ENCODE measurements around the gene CHCHD6. TPM values are rescaled to one million over a fixed set of nuclear protein-coding genes. Genes with fewer than 3 reads are reported as not detected.
A peak's percentile ranks its signal among the peaks of the same experiment; 100 is the strongest.

The CHCHD6 gene
- total and polyA plus RNA-seq, 12 donors, result 5.2 to 27.0 (median 10.2) TPM

DNA sequence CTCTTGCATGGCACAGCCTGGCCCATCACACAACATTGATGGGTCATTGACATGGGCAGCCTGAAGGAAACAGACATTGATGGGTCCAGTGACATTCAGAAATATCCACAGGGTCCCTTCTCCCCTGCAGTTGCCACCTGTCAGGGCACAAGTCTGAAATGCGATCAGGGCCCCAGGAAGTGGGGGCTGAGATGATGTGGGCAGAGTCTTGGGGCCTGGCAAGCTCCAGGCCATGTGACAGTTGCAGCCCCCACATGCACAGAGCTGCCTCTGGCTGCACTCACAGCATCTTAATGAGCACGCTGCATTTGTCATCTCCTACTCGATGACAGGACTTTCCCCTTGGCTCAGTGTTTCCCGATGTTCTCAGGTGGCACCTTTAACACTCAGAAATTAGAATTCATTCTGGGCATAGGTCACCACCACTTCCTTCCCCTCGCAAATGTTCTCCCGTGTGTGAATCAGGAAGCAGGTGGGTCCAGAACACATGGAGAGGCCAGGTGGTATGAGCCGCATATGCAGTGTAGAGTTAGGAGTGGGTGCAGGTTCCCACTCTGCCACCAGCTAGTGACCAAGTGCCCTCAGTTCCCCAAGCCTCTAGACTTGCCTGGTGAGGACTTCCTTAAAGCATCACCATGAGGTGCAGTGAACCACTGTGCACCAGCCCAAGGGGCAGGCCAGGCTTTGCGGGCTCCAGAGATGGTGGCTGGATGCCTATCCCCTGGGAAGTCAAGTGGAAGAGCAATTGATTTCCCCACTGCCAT lies 47.5 kb upstream of the CHCHD6 start:
- Histone ChIP-seq H3K4me3 (no peak overlapping the region), H3K4me1 (peaks cover 0 to 18% (median 10%) of the 10 kb centered on the region in 9 donors), H3K27me3 (peaks cover 0 to 35% (median 4%) of the 10 kb centered on the region in 7 donors), H3K36me3 (no peaks in the 10 kb centered on the region), H3K9me3 (no peaks in the 10 kb centered on the region), H3K27ac (no peak overlapping the region)
- DNase-seq (no peak), ATAC-seq (no peak)
- TF ChIP-seq, protein P1, sequence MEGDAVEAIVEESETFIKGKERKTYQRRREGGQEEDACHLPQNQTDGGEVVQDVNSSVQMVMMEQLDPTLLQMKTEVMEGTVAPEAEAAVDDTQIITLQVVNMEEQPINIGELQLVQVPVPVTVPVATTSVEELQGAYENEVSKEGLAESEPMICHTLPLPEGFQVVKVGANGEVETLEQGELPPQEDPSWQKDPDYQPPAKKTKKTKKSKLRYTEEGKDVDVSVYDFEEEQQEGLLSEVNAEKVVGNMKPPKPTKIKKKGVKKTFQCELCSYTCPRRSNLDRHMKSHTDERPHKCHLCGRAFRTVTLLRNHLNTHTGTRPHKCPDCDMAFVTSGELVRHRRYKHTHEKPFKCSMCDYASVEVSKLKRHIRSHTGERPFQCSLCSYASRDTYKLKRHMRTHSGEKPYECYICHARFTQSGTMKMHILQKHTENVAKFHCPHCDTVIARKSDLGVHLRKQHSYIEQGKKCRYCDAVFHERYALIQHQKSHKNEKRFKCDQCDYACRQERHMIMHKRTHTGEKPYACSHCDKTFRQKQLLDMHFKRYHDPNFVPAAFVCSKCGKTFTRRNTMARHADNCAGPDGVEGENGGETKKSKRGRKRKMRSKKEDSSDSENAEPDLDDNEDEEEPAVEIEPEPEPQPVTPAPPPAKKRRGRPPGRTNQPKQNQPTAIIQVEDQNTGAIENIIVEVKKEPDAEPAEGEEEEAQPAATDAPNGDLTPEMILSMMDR (IDR thresholded peaks at IDR 0.05), result no peak
- intact Hi-C loops (cut with DNase I), result no loop called here
- 72 to 79% methylated on average over 8 of the region's 8 CpGs for WGBS, 2 donors

DNA sequence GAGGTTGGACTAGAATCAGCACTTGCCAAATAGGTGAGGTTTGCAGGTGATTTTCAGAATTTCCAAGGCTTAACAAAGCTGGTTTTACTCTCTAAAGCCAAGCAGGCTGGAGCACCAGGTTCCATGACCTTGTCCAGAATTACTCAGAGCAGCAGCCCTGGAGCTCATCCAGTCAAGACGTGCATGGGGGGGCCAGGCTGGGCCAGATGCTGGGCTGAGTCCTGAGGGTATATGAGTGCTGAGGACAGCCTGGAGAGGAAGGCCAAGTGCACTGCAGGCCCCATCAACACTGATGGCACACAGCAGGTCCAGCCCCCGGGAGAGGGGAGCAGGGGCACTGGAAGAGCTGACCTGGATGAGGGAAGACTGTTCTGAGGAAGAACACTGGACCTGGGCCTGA lies 46.1 kb upstream of the CHCHD6 start:
- TF ChIP-seq, protein P1 (IDR thresholded peaks at IDR 0.05), result no peak
- Histone ChIP-seq H3K27me3 (peaks cover 0 to 35% (median 15%) of the 10 kb centered on the region in 7 donors), H3K4me1 (peaks cover 0 to 18% (median 10%) of the 10 kb centered on the region in 9 donors), H3K9me3 (no peaks in the 10 kb centered on the region), H3K27ac (no peak overlapping the region), H3K4me3 (no peak overlapping the region), H3K36me3 (no peaks in the 10 kb centered on the region)
- ATAC-seq (no peak), DNase-seq (no peak)
- WGBS, 2 donors, result 66% methylated on average over 2 of the region's 2 CpGs
- intact Hi-C loops (cut with DNase I), result no loop called here

DNA sequence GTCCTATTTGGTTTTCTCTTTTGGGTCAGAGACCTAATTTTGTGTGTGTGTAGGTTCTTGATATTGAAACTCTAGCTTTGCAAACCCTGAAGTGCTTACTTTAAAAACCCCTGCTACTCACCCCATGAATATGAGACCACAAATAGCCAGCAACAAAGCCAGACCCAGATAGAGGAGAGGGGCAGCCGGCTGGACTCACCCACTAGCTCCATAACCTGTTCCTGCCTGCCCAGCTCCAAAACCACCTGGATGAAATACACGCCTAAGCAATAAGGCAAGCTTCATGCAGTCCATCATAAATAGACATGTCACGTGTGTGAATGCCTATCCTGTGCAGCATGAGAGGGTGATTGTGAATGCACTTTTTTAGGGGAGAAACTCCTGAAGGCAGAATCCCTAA lies 45.5 kb upstream of the CHCHD6 start:
- intact Hi-C loops (cut with DNase I), result no loop called here
- H3K27ac ChIP-seq, result no peak overlapping the region
- 89 to 93% methylated on average over 3 of the region's 3 CpGs for WGBS, 2 donors
- no peaks in the 10 kb centered on the region for H3K9me3 ChIP-seq
- no peaks in the 10 kb centered on the region for H3K36me3 ChIP-seq
- DNase-seq (no peak), ATAC-seq (no peak)
- H3K4me1 ChIP-seq, result peaks cover 0 to 14% (median 8%) of the 10 kb centered on the region in 9 donors
- TF ChIP-seq, protein P1 (IDR thresholded peaks at IDR 0.05), result no peak
- H3K4me3 ChIP-seq, result no peak overlapping the region
- H3K27me3 ChIP-seq, result peaks cover 0 to 30% (median 15%) of the 10 kb centered on the region in 7 donors

DNA sequence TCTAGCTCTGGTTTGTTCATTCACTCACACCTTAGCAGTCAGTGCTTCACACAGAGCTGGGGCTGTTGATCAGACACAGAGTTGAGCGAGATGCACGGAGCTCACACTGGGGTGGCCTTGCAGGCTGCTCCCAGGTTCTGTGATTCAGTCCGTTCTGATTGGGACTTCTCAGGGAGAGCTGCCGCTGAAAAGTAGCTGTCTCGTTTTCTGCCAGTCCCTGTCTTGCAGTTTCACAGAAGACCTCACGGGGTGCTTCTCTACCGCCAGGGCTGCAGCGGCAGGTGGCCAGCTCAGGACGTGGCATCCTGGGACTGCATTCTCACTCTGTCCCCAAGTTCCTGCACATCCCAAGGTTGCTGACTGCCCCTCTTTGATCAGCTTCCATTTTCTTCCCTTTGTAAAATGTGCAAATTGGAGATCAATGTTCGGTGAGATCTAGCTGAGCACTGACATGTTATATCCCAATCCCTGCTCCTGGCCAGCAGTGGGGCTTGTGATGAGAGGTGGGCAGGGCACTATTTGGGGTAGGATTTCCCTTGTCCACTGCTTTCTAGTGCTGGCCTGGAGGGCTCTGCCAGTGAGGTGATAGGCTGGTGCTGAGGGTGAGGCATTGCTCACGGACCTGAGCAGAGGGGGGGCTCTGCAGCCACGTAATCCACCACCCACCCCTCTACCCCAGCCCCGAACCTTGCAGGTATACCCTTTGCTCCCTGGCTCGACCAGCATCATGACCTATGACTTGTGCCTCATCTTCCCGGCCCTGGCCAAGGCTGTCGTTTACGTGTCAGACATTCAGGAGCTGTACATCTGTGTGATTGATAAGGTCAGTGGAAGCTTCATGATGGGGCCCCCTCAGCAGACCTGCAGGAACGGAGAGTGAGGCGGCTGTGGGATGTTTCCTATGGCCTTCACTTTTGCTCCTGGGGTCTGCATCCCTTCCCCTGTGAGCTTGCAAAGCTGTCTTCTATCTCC lies 43.8 kb upstream of the CHCHD6 start:
- ATAC-seq, result no peak
- no peak for DNase-seq
- Histone ChIP-seq H3K27ac (no peak overlapping the region), H3K27me3 (peaks cover 0 to 32% (median 15%) of the 10 kb centered on the region in 7 donors), H3K4me3 (no peak overlapping the region), H3K9me3 (no peaks in the 10 kb centered on the region), H3K36me3 (no peaks in the 10 kb centered on the region), H3K4me1 (peaks cover 0 to 4% (median 3%) of the 10 kb centered on the region in 9 donors)
- intact Hi-C loops (cut with DNase I), result no loop called here
- WGBS, 2 donors, result 42 to 43% methylated on average over 19 of the region's 19 CpGs
- TF ChIP-seq, protein P1 (IDR thresholded peaks at IDR 0.05), result peak in 6 of 9 donors; percentile 15 to 39 (median 30)

Measured in heart right ventricle (tissue), 16 donors.